Panc1 (cell line): Measurements from ENCODE around the gene BTBD17.

ENCODE experiments used
- POLR2AphosphoS5 ChIP-seq: IDR thresholded peaks from 2 replicates; pipeline ENCODE4 v1.6.1; 2012; ENCODE audit warnings: mild to moderate bottlenecking, low read depth, low read length, moderate library complexity
- REST ChIP-seq, 2 experiments: IDR thresholded peaks; 2 replicates each; pipeline ENCODE4 v1.6.1; 2011 to 2012; ENCODE audit warnings: low read depth in 2 of 2, control low read depth in 1 of 2, low read length in 1 of 2, mild to moderate bottlenecking in 1 of 2, moderate library complexity in 1 of 2; ENCODE audit not compliant: insufficient read depth in 1 of 2
- SIN3A ChIP-seq: IDR thresholded peaks from 2 replicates; pipeline ENCODE4 v1.6.1; 2012; ENCODE audit warnings: low read depth, mild to moderate bottlenecking, low read length, moderate library complexity, borderline replicate concordance; ENCODE audit not compliant: insufficient read depth
- TCF7L2 ChIP-seq: IDR thresholded peaks from 2 replicates; pipeline ENCODE4 v1.6.1; 2011; ENCODE audit warnings: mild to moderate bottlenecking, low read depth, low read length, inconsistent platforms
- TF ChIP-seq, protein P1 (sequence below): fragments of 450-650 bp; IDR thresholded peaks from 2 replicates; pipeline ENCODE4 v1.5.1; 2017; ENCODE audit warnings: mild to moderate bottlenecking

- TF ChIP-seq, protein P1, sequence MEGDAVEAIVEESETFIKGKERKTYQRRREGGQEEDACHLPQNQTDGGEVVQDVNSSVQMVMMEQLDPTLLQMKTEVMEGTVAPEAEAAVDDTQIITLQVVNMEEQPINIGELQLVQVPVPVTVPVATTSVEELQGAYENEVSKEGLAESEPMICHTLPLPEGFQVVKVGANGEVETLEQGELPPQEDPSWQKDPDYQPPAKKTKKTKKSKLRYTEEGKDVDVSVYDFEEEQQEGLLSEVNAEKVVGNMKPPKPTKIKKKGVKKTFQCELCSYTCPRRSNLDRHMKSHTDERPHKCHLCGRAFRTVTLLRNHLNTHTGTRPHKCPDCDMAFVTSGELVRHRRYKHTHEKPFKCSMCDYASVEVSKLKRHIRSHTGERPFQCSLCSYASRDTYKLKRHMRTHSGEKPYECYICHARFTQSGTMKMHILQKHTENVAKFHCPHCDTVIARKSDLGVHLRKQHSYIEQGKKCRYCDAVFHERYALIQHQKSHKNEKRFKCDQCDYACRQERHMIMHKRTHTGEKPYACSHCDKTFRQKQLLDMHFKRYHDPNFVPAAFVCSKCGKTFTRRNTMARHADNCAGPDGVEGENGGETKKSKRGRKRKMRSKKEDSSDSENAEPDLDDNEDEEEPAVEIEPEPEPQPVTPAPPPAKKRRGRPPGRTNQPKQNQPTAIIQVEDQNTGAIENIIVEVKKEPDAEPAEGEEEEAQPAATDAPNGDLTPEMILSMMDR, result no peak
- TF ChIP-seq REST (IDR thresholded peaks at IDR 0.05; ENCODE audit: insufficient read depth in 1 of 2, low read depth in 2 of 2, low read length in 1 of 2), result no peak
- no peak for TF ChIP-seq SIN3A
- no peak for TF ChIP-seq POLR2AphosphoS5
- TF ChIP-seq TCF7L2, result no peak
Measured at GRCh38 chr17:74389084-74389753, 27.6 kb upstream of the BTBD17 start.
